CD4-positive, alpha-beta T cell (primary cell): ENCODE data around the gene AMZ1. TPM values are rescaled to one million over a fixed set of nuclear protein-coding genes. Genes with fewer than 3 reads are reported as not detected.

Source experiments
- ATAC-seq: fragments of 200-7000 bp; cut with Tn5 transposase; one replicate; pipeline ENCODE4 v1.10.0; 2022; ENCODE audit warnings: mild to moderate bottlenecking; ENCODE audit not compliant: poor library complexity
- CTCF ChIA-PET: fragments of 350-600 bp; sonication (Branson Sonifier 250); formaldehyde crosslinking; loops from one replicate; lab custom pipeline; 2021; ENCODE audit warnings: antibody characterized with exemption, inconsistent platforms; lab: Charles Lee
- POLR2A ChIA-PET: fragments of 350-600 bp; sonication (Branson Sonifier 250); formaldehyde crosslinking; loops from one replicate; lab custom pipeline; 2021; ENCODE audit warnings: antibody characterized with exemption, inconsistent platforms; lab: Charles Lee
- DNase-seq, 14 experiments: peaks; one replicate each; pipeline ENCODE4 v3.0.0-alpha.2; 2013 to 2020; ENCODE audit warnings: mixed read lengths in 2 of 14
- H3K27ac ChIP-seq, 2 donors: one replicate each; pipeline versions ENCODE4 v1.5.1 to v1.7.0; 2013; ENCODE audit warnings: low read length in 2 of 2, low read depth in 1 of 2, mild to moderate bottlenecking in 1 of 2
- H3K27me3 ChIP-seq, 2 experiments: 1 replicate in 1 of 2; 2 replicates in 1 of 2; pipeline versions ENCODE4 v1.6.1 to v1.7.0; 2013; ENCODE audit warnings: low read length in 2 of 2, control low read depth in 1 of 2, mild to moderate bottlenecking in 1 of 2, moderate library complexity in 1 of 2; ENCODE audit not compliant: insufficient read depth in 2 of 2, control insufficient read depth in 1 of 2
- H3K36me3 ChIP-seq: one replicate; pipeline ENCODE4 v1.6.1; 2013; ENCODE audit warnings: low read length, control low read depth; ENCODE audit not compliant: insufficient read depth
- H3K4me1 ChIP-seq: one replicate; pipeline ENCODE4 v1.6.1; 2013; ENCODE audit warnings: low read length, control low read depth; ENCODE audit not compliant: insufficient read depth
- H3K4me3 ChIP-seq: one replicate; pipeline ENCODE4 v1.5.1; 2013; ENCODE audit warnings: mild to moderate bottlenecking, low read length, moderate library complexity
- H3K9me3 ChIP-seq, 2 experiments: 1 replicate in 1 of 2; 2 replicates in 1 of 2; pipeline versions ENCODE4 v1.6.1 to v1.7.0; 2013; ENCODE audit warnings: low read length in 2 of 2, mild to moderate bottlenecking in 2 of 2, control low read depth in 1 of 2, moderate library complexity in 1 of 2; ENCODE audit not compliant: control insufficient read depth in 1 of 2, insufficient read depth in 1 of 2
- H3K27ac Mint-ChIP-seq: one replicate; pipeline ENCODE4 v1.8.0; 2020; ENCODE audit warnings: mixed read lengths
- H3K27me3 Mint-ChIP-seq: one replicate; pipeline ENCODE4 v1.8.0; 2021; ENCODE audit warnings: mixed read lengths
- H3K36me3 Mint-ChIP-seq: one replicate; pipeline ENCODE4 v1.8.0; 2021; ENCODE audit warnings: low read depth, mixed read lengths
- H3K4me1 Mint-ChIP-seq: one replicate; pipeline ENCODE4 v1.8.0; 2021; ENCODE audit warnings: low read depth, mixed read lengths
- H3K4me3 Mint-ChIP-seq: one replicate; pipeline ENCODE4 v1.8.0; 2020; ENCODE audit warnings: mild to moderate bottlenecking, mixed read lengths
- H3K9me3 Mint-ChIP-seq: one replicate; pipeline ENCODE4 v1.8.0; 2020; ENCODE audit warnings: mixed read lengths
- intact Hi-C, 2 experiments: fragments of 100-400 bp; cut with DNase I in 1 of 2; cut with micrococcal nuclease in 1 of 2; formaldehyde crosslinking; loops; one replicate each; pipeline versions ENCODE4 v1.15.1 to v1.9.0; 2023 to 2025; cut with DNase I, micrococcal nuclease
- total RNA-seq, 174 experiments: library from RNA in 2 of 174; stranded (reverse) in 2 of 174; gene quantifications; one replicate each; pipeline ENCODE4 v1.2.3 and lab custom pipeline; 2021 to 2026
- TF ChIP-seq, protein P1 (sequence below): fragments of 200-600 bp; IDR thresholded peaks from one replicate; pipeline ENCODE4 v1.8.0; 2022; ENCODE audit warnings: antibody characterized with exemption, mild to moderate bottlenecking

AMZ1 gene
- total RNA-seq, 2 experiments from 2014 or later, result 0.25 to 0.36 TPM

DNA sequence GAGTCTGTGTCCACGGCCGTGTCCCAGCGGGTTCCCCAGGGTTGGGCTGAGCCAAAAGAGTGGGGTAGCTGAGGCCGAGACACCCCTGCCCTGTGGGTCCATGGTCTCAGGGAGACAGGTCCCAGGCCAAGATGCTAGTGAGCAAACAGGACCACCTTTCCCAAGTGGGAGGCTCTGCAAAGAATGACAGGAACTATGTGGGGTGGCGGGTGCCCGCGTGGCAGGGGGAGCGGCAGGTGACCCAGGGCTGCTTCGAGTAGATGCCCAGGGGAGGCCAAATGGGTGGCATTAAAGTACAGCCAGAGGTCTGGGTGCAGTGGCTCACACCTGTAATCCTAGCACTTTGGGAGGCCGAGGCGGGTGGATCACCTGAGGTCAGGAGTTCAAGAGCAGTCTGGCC lies 38.0 kb upstream of the AMZ1 start:
- H3K9me3 Mint-ChIP-seq, result no peaks in the 10 kb centered on the region
- H3K27me3 Mint-ChIP-seq, result no peaks in the 10 kb centered on the region
- Histone ChIP-seq H3K27me3 (no peaks in the 10 kb centered on the region), H3K4me1 (peaks cover 8% of the 10 kb centered on the region), H3K36me3 (no peaks in the 10 kb centered on the region), H3K4me3 (no peak overlapping the region), H3K27ac (no peak overlapping the region), H3K9me3 (no peaks in the 10 kb centered on the region)
- no peaks in the 10 kb centered on the region for H3K36me3 Mint-ChIP-seq
- CTCF ChIA-PET, result no interaction called here
- H3K4me1 Mint-ChIP-seq, result peaks cover 8% of the 10 kb centered on the region
- POLR2A ChIA-PET, result no interaction called here
- DNase-seq, result no peak
- no peak overlapping the region for H3K27ac Mint-ChIP-seq
- no peak overlapping the region for H3K4me3 Mint-ChIP-seq
- TF ChIP-seq, protein P1, sequence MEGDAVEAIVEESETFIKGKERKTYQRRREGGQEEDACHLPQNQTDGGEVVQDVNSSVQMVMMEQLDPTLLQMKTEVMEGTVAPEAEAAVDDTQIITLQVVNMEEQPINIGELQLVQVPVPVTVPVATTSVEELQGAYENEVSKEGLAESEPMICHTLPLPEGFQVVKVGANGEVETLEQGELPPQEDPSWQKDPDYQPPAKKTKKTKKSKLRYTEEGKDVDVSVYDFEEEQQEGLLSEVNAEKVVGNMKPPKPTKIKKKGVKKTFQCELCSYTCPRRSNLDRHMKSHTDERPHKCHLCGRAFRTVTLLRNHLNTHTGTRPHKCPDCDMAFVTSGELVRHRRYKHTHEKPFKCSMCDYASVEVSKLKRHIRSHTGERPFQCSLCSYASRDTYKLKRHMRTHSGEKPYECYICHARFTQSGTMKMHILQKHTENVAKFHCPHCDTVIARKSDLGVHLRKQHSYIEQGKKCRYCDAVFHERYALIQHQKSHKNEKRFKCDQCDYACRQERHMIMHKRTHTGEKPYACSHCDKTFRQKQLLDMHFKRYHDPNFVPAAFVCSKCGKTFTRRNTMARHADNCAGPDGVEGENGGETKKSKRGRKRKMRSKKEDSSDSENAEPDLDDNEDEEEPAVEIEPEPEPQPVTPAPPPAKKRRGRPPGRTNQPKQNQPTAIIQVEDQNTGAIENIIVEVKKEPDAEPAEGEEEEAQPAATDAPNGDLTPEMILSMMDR, result no peak
- intact Hi-C loops, result no loop called here
- ATAC-seq, result no peak

DNA sequence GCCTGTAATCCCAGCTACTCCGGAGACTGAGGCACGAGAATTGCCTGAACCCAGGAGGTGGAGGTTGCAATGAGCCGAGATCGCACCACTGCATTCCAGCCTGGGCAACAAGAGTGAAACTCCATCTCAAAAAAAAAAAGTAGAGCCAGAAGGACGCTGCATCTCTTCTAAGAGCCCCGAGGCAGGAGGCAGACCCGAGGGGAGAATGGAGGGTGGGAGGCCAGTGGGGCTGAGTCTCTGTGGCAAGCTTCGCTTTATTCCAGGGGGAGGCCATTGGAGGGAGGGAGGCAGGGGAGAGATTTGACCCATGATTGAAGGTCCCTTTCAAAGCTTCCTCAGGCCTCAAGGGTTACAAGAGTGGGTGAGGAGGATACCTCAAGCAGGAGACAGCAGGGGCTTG lies 37.6 kb upstream of the AMZ1 start:
- Mint-ChIP-seq H3K4me1 (peaks cover 3% of the 10 kb centered on the region), H3K4me3 (no peak overlapping the region), H3K27me3 (no peaks in the 10 kb centered on the region), H3K9me3 (no peaks in the 10 kb centered on the region), H3K36me3 (no peaks in the 10 kb centered on the region), H3K27ac (no peak overlapping the region)
- ChIA-PET CTCF (no interaction called here), POLR2A (no interaction called here)
- Histone ChIP-seq H3K4me1 (peaks cover 4% of the 10 kb centered on the region), H3K36me3 (no peaks in the 10 kb centered on the region), H3K9me3 (no peaks in the 10 kb centered on the region), H3K27ac (no peak overlapping the region), H3K27me3 (no peaks in the 10 kb centered on the region), H3K4me3 (no peak overlapping the region)
- TF ChIP-seq, protein P1, result no peak
- intact Hi-C loops, result no loop called here
- DNase-seq (no peak), ATAC-seq (no peak)

GRCh38 chr7:2651336-2651735 lies 36.7 kb upstream of the AMZ1 start:
- ATAC-seq (no peak), DNase-seq (no peak)
- H3K27me3 Mint-ChIP-seq, result no peaks in the 10 kb centered on the region
- ChIA-PET POLR2A (no interaction called here), CTCF (no interaction called here)
- Histone ChIP-seq H3K36me3 (no peaks in the 10 kb centered on the region), H3K9me3 (no peaks in the 10 kb centered on the region), H3K27me3 (no peaks in the 10 kb centered on the region), H3K27ac (no peak overlapping the region), H3K4me3 (no peak overlapping the region), H3K4me1 (no peaks in the 10 kb centered on the region)
- no peak overlapping the region for H3K27ac Mint-ChIP-seq
- TF ChIP-seq, protein P1, result no peak
- H3K4me1 Mint-ChIP-seq, result no peaks in the 10 kb centered on the region
- intact Hi-C loops, result no loop called here
- H3K4me3 Mint-ChIP-seq, result no peak overlapping the region
- no peaks in the 10 kb centered on the region for H3K36me3 Mint-ChIP-seq
- H3K9me3 Mint-ChIP-seq, result no peaks in the 10 kb centered on the region
